Panc1 (cell line): ENCODE results near the gene RFX8. TPM values are rescaled to one million over a fixed set of nuclear protein-coding genes. Genes with fewer than 3 reads are reported as not detected.

Experiments
- ATAC-seq: fragments of 200-7000 bp; cut with Tn5 transposase; 2 replicates; pipeline ENCODE4 v1.9.1; 2020; ENCODE audit warnings: mild to moderate bottlenecking, moderate library complexity
- BruUV-seq: library from RNA; stranded (reverse); fragments of 400-500 nt; replicated peaks from 2 replicates; lab custom pipeline; 2021; lab: Mats Ljungman, UMichigan
- CTCF ChIA-PET: fragments of 300-600 bp; sonication (Branson Sonifier 250); formaldehyde crosslinking; loops from one replicate; lab custom pipeline; 2022; ENCODE audit warnings: antibody characterized with exemption; lab: Charles Lee
- POLR2A ChIA-PET: fragments of 300-600 bp; sonication (Branson Sonifier 250); formaldehyde crosslinking; loops from one replicate; lab custom pipeline; 2022; ENCODE audit warnings: antibody characterized with exemption; lab: Charles Lee
- DNase-seq: peaks from one replicate; pipeline ENCODE4 v3.0.0-alpha.2; 2010; ENCODE audit warnings: low read depth, low spot score
- H3K27ac ChIP-seq: 2 replicates; pipeline ENCODE4 v1.5.1; 2011; ENCODE audit warnings: mild to moderate bottlenecking, low read length, inconsistent platforms
- H3K27me3 ChIP-seq: fragments of 200-500 bp; sonication (Bioruptor generic); 2 replicates; pipeline ENCODE4 v1.6.0; 2014; ENCODE audit warnings: low read length, inconsistent platforms; ENCODE audit not compliant: control insufficient read depth, insufficient read depth
- H3K36me3 ChIP-seq: fragments of 200-500 bp; sonication (Bioruptor generic); 2 replicates; pipeline ENCODE4 v1.5.1; 2014; ENCODE audit warnings: inconsistent platforms, mild to moderate bottlenecking, low read length, moderate library complexity; ENCODE audit not compliant: control insufficient read depth, insufficient read depth
- H3K4me1 ChIP-seq: 2 replicates; pipeline ENCODE4 v1.5.1; 2011; ENCODE audit warnings: inconsistent platforms, mild to moderate bottlenecking, low read length, moderate library complexity; ENCODE audit not compliant: control insufficient read depth, insufficient read depth
- H3K4me3 ChIP-seq, 2 experiments: 2 replicates each; pipeline ENCODE4 v1.5.1; 2011 to 2012; ENCODE audit warnings: low read depth in 2 of 2, low read length in 2 of 2, mild to moderate bottlenecking in 2 of 2, inconsistent platforms in 1 of 2, moderate library complexity in 1 of 2
- H3K9me3 ChIP-seq: fragments of 200-500 bp; sonication (Bioruptor generic); 2 replicates; pipeline ENCODE4 v1.5.1; 2014; ENCODE audit warnings: low read depth, mild to moderate bottlenecking, inconsistent platforms, low read length, moderate library complexity; ENCODE audit not compliant: control insufficient read depth, insufficient read depth
- POLR2AphosphoS5 ChIP-seq: IDR thresholded peaks from 2 replicates; pipeline ENCODE4 v1.6.1; 2012; ENCODE audit warnings: mild to moderate bottlenecking, low read depth, low read length, moderate library complexity
- SIN3A ChIP-seq: IDR thresholded peaks from 2 replicates; pipeline ENCODE4 v1.6.1; 2012; ENCODE audit warnings: low read depth, mild to moderate bottlenecking, low read length, moderate library complexity, borderline replicate concordance; ENCODE audit not compliant: insufficient read depth
- TCF7L2 ChIP-seq: IDR thresholded peaks from 2 replicates; pipeline ENCODE4 v1.6.1; 2011; ENCODE audit warnings: mild to moderate bottlenecking, low read depth, low read length, inconsistent platforms
- in situ Hi-C: cut with HindIII; loops from 2 replicates; pipeline ENCODE4 v1.10.0; 2016; ENCODE audit warnings: low sequenced_read_pairs, low pct_unique_long_range_greater_than_20kb
- intact Hi-C: fragments of 100-400 bp; cut with micrococcal nuclease; formaldehyde crosslinking; loops from one replicate; pipeline ENCODE4 v1.10.0; 2022; ENCODE audit not compliant: unreplicated experiment
- total RNA-seq: library from RNA; stranded (reverse); gene quantifications from one replicate; pipeline ENCODE4 v1.2.1, GENCODE V29; 2021; ENCODE audit not compliant: unreplicated experiment
- TF ChIP-seq, protein P1 (sequence below): fragments of 450-650 bp; IDR thresholded peaks from 2 replicates; pipeline ENCODE4 v1.5.1; 2017; ENCODE audit warnings: mild to moderate bottlenecking
- TF ChIP-seq, protein P2 (sequence below), 2 experiments: IDR thresholded peaks; 2 replicates each; pipeline ENCODE4 v1.6.1; 2011 to 2012; ENCODE audit warnings: low read depth in 2 of 2, control low read depth in 1 of 2, low read length in 1 of 2, mild to moderate bottlenecking in 1 of 2, moderate library complexity in 1 of 2; ENCODE audit not compliant: insufficient read depth in 1 of 2

The RFX8 gene
- total RNA-seq, 1 experiment from 2014 or later, result not detected

DNA sequence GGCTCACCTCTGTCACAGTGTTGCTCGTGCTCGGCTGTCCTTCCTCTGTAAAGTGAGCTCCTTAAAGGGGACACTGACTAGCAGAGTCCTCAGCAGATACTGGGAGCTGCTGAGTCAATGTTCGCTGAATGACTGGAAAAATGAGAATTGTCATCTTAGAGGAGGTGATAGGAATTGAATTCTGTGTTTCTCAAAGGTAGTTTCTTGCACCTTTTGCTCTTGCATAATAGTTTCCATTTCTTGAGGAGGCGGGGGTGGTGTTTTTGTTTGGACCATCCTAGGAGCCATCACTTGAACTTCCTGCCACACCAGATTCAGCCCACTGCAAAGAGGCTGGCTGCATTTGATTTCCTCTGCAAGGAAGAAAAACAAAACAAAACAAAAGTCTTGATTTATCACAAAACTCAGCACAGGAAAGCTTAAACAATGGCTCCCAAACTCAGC, 11.4 kb upstream of the RFX8 start:
- no peak overlapping the region for H3K4me3 ChIP-seq
- no peaks in the 10 kb centered on the region for H3K27me3 ChIP-seq
- BruUV-seq, result no TSS peak
- H3K9me3 ChIP-seq, result no peaks in the 10 kb centered on the region
- no peak overlapping the region for H3K27ac ChIP-seq
- no peaks in the 10 kb centered on the region for H3K36me3 ChIP-seq
- no peaks in the 10 kb centered on the region for H3K4me1 ChIP-seq
- ChIA-PET CTCF (no interaction called here), POLR2A (no interaction called here)
- TF ChIP-seq, protein P1, sequence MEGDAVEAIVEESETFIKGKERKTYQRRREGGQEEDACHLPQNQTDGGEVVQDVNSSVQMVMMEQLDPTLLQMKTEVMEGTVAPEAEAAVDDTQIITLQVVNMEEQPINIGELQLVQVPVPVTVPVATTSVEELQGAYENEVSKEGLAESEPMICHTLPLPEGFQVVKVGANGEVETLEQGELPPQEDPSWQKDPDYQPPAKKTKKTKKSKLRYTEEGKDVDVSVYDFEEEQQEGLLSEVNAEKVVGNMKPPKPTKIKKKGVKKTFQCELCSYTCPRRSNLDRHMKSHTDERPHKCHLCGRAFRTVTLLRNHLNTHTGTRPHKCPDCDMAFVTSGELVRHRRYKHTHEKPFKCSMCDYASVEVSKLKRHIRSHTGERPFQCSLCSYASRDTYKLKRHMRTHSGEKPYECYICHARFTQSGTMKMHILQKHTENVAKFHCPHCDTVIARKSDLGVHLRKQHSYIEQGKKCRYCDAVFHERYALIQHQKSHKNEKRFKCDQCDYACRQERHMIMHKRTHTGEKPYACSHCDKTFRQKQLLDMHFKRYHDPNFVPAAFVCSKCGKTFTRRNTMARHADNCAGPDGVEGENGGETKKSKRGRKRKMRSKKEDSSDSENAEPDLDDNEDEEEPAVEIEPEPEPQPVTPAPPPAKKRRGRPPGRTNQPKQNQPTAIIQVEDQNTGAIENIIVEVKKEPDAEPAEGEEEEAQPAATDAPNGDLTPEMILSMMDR, result no peak
- no peak for TF ChIP-seq SIN3A
- no peak for TF ChIP-seq POLR2AphosphoS5
- TF ChIP-seq TCF7L2, result no peak
- TF ChIP-seq, protein P2, sequence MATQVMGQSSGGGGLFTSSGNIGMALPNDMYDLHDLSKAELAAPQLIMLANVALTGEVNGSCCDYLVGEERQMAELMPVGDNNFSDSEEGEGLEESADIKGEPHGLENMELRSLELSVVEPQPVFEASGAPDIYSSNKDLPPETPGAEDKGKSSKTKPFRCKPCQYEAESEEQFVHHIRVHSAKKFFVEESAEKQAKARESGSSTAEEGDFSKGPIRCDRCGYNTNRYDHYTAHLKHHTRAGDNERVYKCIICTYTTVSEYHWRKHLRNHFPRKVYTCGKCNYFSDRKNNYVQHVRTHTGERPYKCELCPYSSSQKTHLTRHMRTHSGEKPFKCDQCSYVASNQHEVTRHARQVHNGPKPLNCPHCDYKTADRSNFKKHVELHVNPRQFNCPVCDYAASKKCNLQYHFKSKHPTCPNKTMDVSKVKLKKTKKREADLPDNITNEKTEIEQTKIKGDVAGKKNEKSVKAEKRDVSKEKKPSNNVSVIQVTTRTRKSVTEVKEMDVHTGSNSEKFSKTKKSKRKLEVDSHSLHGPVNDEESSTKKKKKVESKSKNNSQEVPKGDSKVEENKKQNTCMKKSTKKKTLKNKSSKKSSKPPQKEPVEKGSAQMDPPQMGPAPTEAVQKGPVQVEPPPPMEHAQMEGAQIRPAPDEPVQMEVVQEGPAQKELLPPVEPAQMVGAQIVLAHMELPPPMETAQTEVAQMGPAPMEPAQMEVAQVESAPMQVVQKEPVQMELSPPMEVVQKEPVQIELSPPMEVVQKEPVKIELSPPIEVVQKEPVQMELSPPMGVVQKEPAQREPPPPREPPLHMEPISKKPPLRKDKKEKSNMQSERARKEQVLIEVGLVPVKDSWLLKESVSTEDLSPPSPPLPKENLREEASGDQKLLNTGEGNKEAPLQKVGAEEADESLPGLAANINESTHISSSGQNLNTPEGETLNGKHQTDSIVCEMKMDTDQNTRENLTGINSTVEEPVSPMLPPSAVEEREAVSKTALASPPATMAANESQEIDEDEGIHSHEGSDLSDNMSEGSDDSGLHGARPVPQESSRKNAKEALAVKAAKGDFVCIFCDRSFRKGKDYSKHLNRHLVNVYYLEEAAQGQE (IDR thresholded peaks at IDR 0.05; ENCODE audit: insufficient read depth in 1 of 2, low read depth in 2 of 2, low read length in 1 of 2), result no peak
- DNase-seq, result no peak
- in situ Hi-C loops, result no loop called here
- no peak for ATAC-seq
- intact Hi-C loops, result no loop called here

DNA sequence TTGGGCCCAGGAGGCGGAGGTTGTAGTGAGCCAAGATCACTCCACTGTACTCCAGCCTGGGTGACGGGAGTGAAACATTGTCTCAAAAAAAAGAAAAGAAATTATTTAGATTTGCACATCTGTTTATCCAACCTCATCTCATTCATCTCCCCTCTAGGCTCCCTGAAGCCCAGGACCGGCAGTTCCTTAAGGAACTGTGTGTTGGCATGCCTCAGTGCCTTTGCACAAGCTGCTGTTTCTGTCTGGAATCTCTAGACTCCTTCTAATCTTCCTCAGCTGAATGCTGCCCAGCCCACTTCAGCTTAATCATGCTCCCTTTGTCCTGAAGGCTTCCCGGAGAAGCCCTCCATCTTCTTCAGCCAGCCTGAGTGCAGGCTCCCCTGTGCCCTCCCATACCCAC, 10.9 kb upstream of the RFX8 start:
- H3K36me3 ChIP-seq, result no peaks in the 10 kb centered on the region
- H3K9me3 ChIP-seq, result no peaks in the 10 kb centered on the region
- no peaks in the 10 kb centered on the region for H3K4me1 ChIP-seq
- BruUV-seq, result no TSS peak
- intact Hi-C loops (no loop called here), in situ Hi-C loops (no loop called here)
- no peak for DNase-seq
- ATAC-seq, result no peak
- H3K4me3 ChIP-seq, result no peak overlapping the region
- TF ChIP-seq, protein P1, result no peak
- TF ChIP-seq SIN3A, result no peak
- no peak for TF ChIP-seq POLR2AphosphoS5
- no peak for TF ChIP-seq TCF7L2
- TF ChIP-seq, protein P2 (IDR thresholded peaks at IDR 0.05; ENCODE audit: insufficient read depth in 1 of 2, low read depth in 2 of 2, low read length in 1 of 2), result no peak
- ChIA-PET POLR2A (no interaction called here), CTCF (no interaction called here)
- H3K27ac ChIP-seq, result no peak overlapping the region
- no peaks in the 10 kb centered on the region for H3K27me3 ChIP-seq
